Panc1 (cell line): ENCODE data around the gene TRAPPC8. TPM values are rescaled to one million over a fixed set of nuclear protein-coding genes. Genes with fewer than 3 reads are reported as not detected.
"Not testable (repeated sequence)": the region's sequence is repeated elsewhere in the genome, so short reads cannot be mapped to it uniquely, and the experiment has no call there.

Experiments used
- ATAC-seq: fragments of 200-7000 bp; cut with Tn5 transposase; 2 replicates; pipeline ENCODE4 v1.9.1; 2020; ENCODE audit warnings: mild to moderate bottlenecking, moderate library complexity
- BruUV-seq: library from RNA; stranded (reverse); fragments of 400-500 nt; replicated peaks from 2 replicates; lab custom pipeline; 2021; lab: Mats Ljungman, UMichigan
- CTCF ChIA-PET: fragments of 300-600 bp; sonication (Branson Sonifier 250); formaldehyde crosslinking; loops from one replicate; lab custom pipeline; 2022; ENCODE audit warnings: antibody characterized with exemption; lab: Charles Lee
- POLR2A ChIA-PET: fragments of 300-600 bp; sonication (Branson Sonifier 250); formaldehyde crosslinking; loops from one replicate; lab custom pipeline; 2022; ENCODE audit warnings: antibody characterized with exemption; lab: Charles Lee
- DNase-seq: peaks from one replicate; pipeline ENCODE4 v3.0.0-alpha.2; 2010; ENCODE audit warnings: low read depth, low spot score
- H3K27ac ChIP-seq: 2 replicates; pipeline ENCODE4 v1.5.1; 2011; ENCODE audit warnings: mild to moderate bottlenecking, low read length, inconsistent platforms
- H3K27me3 ChIP-seq: fragments of 200-500 bp; sonication (Bioruptor generic); 2 replicates; pipeline ENCODE4 v1.6.0; 2014; ENCODE audit warnings: low read length, inconsistent platforms; ENCODE audit not compliant: control insufficient read depth, insufficient read depth
- H3K36me3 ChIP-seq: fragments of 200-500 bp; sonication (Bioruptor generic); 2 replicates; pipeline ENCODE4 v1.5.1; 2014; ENCODE audit warnings: inconsistent platforms, mild to moderate bottlenecking, low read length, moderate library complexity; ENCODE audit not compliant: control insufficient read depth, insufficient read depth
- H3K4me1 ChIP-seq: 2 replicates; pipeline ENCODE4 v1.5.1; 2011; ENCODE audit warnings: inconsistent platforms, mild to moderate bottlenecking, low read length, moderate library complexity; ENCODE audit not compliant: control insufficient read depth, insufficient read depth
- H3K4me3 ChIP-seq, 2 experiments: 2 replicates each; pipeline ENCODE4 v1.5.1; 2011 to 2012; ENCODE audit warnings: low read depth in 2 of 2, low read length in 2 of 2, mild to moderate bottlenecking in 2 of 2, inconsistent platforms in 1 of 2, moderate library complexity in 1 of 2
- H3K9me3 ChIP-seq: fragments of 200-500 bp; sonication (Bioruptor generic); 2 replicates; pipeline ENCODE4 v1.5.1; 2014; ENCODE audit warnings: low read depth, mild to moderate bottlenecking, inconsistent platforms, low read length, moderate library complexity; ENCODE audit not compliant: control insufficient read depth, insufficient read depth
- POLR2AphosphoS5 ChIP-seq: IDR thresholded peaks from 2 replicates; pipeline ENCODE4 v1.6.1; 2012; ENCODE audit warnings: mild to moderate bottlenecking, low read depth, low read length, moderate library complexity
- SIN3A ChIP-seq: IDR thresholded peaks from 2 replicates; pipeline ENCODE4 v1.6.1; 2012; ENCODE audit warnings: low read depth, mild to moderate bottlenecking, low read length, moderate library complexity, borderline replicate concordance; ENCODE audit not compliant: insufficient read depth
- TCF7L2 ChIP-seq: IDR thresholded peaks from 2 replicates; pipeline ENCODE4 v1.6.1; 2011; ENCODE audit warnings: mild to moderate bottlenecking, low read depth, low read length, inconsistent platforms
- in situ Hi-C: cut with HindIII; loops from 2 replicates; pipeline ENCODE4 v1.10.0; 2016; ENCODE audit warnings: low sequenced_read_pairs, low pct_unique_long_range_greater_than_20kb
- intact Hi-C: fragments of 100-400 bp; cut with micrococcal nuclease; formaldehyde crosslinking; loops from one replicate; pipeline ENCODE4 v1.10.0; 2022; ENCODE audit not compliant: unreplicated experiment
- total RNA-seq: library from RNA; stranded (reverse); gene quantifications from one replicate; pipeline ENCODE4 v1.2.1, GENCODE V29; 2021; ENCODE audit not compliant: unreplicated experiment
- TF ChIP-seq, protein P1 (sequence below), 2 experiments: IDR thresholded peaks; 2 replicates each; pipeline ENCODE4 v1.6.1; 2011 to 2012; ENCODE audit warnings: low read depth in 2 of 2, control low read depth in 1 of 2, low read length in 1 of 2, mild to moderate bottlenecking in 1 of 2, moderate library complexity in 1 of 2; ENCODE audit not compliant: insufficient read depth in 1 of 2
- TF ChIP-seq, protein P2 (sequence below): fragments of 450-650 bp; IDR thresholded peaks from 2 replicates; pipeline ENCODE4 v1.5.1; 2017; ENCODE audit warnings: mild to moderate bottlenecking

Gene TRAPPC8
- total RNA-seq, 1 experiment from 2014 or later: 35.3 TPM

- no peak for TF ChIP-seq POLR2AphosphoS5
- TF ChIP-seq TCF7L2: no peak
- TF ChIP-seq SIN3A: no peak
- TF ChIP-seq, protein P1, sequence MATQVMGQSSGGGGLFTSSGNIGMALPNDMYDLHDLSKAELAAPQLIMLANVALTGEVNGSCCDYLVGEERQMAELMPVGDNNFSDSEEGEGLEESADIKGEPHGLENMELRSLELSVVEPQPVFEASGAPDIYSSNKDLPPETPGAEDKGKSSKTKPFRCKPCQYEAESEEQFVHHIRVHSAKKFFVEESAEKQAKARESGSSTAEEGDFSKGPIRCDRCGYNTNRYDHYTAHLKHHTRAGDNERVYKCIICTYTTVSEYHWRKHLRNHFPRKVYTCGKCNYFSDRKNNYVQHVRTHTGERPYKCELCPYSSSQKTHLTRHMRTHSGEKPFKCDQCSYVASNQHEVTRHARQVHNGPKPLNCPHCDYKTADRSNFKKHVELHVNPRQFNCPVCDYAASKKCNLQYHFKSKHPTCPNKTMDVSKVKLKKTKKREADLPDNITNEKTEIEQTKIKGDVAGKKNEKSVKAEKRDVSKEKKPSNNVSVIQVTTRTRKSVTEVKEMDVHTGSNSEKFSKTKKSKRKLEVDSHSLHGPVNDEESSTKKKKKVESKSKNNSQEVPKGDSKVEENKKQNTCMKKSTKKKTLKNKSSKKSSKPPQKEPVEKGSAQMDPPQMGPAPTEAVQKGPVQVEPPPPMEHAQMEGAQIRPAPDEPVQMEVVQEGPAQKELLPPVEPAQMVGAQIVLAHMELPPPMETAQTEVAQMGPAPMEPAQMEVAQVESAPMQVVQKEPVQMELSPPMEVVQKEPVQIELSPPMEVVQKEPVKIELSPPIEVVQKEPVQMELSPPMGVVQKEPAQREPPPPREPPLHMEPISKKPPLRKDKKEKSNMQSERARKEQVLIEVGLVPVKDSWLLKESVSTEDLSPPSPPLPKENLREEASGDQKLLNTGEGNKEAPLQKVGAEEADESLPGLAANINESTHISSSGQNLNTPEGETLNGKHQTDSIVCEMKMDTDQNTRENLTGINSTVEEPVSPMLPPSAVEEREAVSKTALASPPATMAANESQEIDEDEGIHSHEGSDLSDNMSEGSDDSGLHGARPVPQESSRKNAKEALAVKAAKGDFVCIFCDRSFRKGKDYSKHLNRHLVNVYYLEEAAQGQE (IDR thresholded peaks at IDR 0.05; ENCODE audit: insufficient read depth in 1 of 2, low read depth in 2 of 2, low read length in 1 of 2): no peak
- TF ChIP-seq, protein P2, sequence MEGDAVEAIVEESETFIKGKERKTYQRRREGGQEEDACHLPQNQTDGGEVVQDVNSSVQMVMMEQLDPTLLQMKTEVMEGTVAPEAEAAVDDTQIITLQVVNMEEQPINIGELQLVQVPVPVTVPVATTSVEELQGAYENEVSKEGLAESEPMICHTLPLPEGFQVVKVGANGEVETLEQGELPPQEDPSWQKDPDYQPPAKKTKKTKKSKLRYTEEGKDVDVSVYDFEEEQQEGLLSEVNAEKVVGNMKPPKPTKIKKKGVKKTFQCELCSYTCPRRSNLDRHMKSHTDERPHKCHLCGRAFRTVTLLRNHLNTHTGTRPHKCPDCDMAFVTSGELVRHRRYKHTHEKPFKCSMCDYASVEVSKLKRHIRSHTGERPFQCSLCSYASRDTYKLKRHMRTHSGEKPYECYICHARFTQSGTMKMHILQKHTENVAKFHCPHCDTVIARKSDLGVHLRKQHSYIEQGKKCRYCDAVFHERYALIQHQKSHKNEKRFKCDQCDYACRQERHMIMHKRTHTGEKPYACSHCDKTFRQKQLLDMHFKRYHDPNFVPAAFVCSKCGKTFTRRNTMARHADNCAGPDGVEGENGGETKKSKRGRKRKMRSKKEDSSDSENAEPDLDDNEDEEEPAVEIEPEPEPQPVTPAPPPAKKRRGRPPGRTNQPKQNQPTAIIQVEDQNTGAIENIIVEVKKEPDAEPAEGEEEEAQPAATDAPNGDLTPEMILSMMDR: no peak
- no peak for ATAC-seq
- H3K4me3 ChIP-seq: no peak overlapping the region
- no peaks in the 10 kb centered on the region for H3K9me3 ChIP-seq
- no peaks in the 10 kb centered on the region for H3K4me1 ChIP-seq
- DNase-seq: no peak
- intact Hi-C loops: no loop called here
- no TSS peak for BruUV-seq
- no peaks in the 10 kb centered on the region for H3K36me3 ChIP-seq
- H3K27ac ChIP-seq: no peak overlapping the region
- in situ Hi-C loops: no loop called here
- ChIA-PET CTCF (no interaction called here), POLR2A (no interaction called here)
- H3K27me3 ChIP-seq: no peaks in the 10 kb centered on the region
These were observed 9.3 kb upstream of the TRAPPC8 start for GRCh38 chr18:31952223-31952622.

DNA sequence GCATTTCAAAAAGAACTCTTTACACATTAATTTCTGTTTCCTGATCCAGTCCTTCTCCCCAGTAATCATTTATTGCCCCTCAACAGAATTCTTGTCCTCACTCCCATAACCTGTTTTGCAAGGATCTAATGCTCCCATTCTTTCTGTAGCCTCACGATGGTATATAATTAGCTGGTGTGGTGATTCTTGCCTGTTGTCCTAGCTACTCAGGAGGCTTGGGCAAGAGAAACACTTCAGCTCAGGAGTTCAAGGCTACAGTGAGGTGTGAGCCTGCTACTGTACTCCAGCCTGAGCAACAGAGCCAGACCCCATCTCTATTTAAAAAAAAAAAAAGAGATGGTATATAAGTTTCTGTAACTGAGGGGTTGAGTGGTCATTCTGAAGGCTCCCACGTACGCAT, 7.7 kb upstream of the TRAPPC8 start:
- ChIA-PET POLR2A (no interaction called here), CTCF (no interaction called here)
- Histone ChIP-seq H3K4me3 (no peak overlapping the region), H3K4me1 (no peaks in the 10 kb centered on the region), H3K27me3 (no peaks in the 10 kb centered on the region), H3K27ac (no peak overlapping the region), H3K9me3 (no peaks in the 10 kb centered on the region), H3K36me3 (no peaks in the 10 kb centered on the region)
- intact Hi-C loops (no loop called here), in situ Hi-C loops (no loop called here)
- ATAC-seq: no peak
- BruUV-seq: no TSS peak
- TF ChIP-seq, protein P2: no peak
- TF ChIP-seq, protein P1 (IDR thresholded peaks at IDR 0.05; ENCODE audit: insufficient read depth in 1 of 2, low read depth in 2 of 2, low read length in 1 of 2): no peak
- TF ChIP-seq POLR2AphosphoS5 (no peak), SIN3A (no peak), TCF7L2 (no peak)
- no peak for DNase-seq

DNA sequence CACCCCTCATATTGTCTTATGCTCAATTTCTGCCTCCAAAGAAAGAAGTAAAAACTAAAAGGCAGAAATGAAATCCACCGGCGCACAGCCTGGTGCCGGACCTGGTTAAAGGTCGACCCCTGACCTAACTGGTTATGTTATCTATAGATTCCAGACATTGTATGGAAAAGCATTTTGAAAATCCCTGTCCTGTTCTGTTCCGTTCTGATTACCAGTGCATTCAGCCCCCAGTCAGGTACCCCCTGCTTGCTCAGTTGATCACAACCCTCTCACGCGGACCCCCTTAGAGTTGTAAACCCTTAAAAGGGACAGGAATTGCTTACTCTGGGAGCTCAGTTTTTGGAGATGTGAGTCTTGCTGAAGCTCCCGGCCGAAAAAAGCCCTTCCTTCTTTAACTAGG, 5.4 kb upstream of the TRAPPC8 start:
- POLR2A ChIA-PET, H3K4me3 ChIP-seq, H3K9me3 ChIP-seq, H3K4me1 ChIP-seq, H3K27ac ChIP-seq, H3K36me3 ChIP-seq, CTCF ChIA-PET, DNase-seq, BruUV-seq, intact Hi-C loops, in situ Hi-C loops, H3K27me3 ChIP-seq, ATAC-seq: not testable (repeated sequence)
